HEK293 (cell line): ENCODE data around the gene ABHD12.

Experiments
- SP2 ChIP-seq: fragments of 450-650 bp; formaldehyde crosslinking; IDR thresholded peaks from 2 replicates; pipeline ENCODE4 v1.5.1; 2016; ENCODE audit warnings: missing biosample characterization, missing genetic modification characterization
- ZNF624 ChIP-seq: fragments of 450-650 bp; formaldehyde crosslinking; IDR thresholded peaks from 2 replicates; pipeline ENCODE4 v1.5.1; 2017; ENCODE audit warnings: missing biosample characterization, missing genetic modification characterization
- TF ChIP-seq, protein P1 (sequence below): fragments of 450-650 bp; formaldehyde crosslinking; IDR thresholded peaks from 2 replicates; pipeline ENCODE4 v1.5.1; 2016; ENCODE audit warnings: missing biosample characterization, missing genetic modification characterization

DNA sequence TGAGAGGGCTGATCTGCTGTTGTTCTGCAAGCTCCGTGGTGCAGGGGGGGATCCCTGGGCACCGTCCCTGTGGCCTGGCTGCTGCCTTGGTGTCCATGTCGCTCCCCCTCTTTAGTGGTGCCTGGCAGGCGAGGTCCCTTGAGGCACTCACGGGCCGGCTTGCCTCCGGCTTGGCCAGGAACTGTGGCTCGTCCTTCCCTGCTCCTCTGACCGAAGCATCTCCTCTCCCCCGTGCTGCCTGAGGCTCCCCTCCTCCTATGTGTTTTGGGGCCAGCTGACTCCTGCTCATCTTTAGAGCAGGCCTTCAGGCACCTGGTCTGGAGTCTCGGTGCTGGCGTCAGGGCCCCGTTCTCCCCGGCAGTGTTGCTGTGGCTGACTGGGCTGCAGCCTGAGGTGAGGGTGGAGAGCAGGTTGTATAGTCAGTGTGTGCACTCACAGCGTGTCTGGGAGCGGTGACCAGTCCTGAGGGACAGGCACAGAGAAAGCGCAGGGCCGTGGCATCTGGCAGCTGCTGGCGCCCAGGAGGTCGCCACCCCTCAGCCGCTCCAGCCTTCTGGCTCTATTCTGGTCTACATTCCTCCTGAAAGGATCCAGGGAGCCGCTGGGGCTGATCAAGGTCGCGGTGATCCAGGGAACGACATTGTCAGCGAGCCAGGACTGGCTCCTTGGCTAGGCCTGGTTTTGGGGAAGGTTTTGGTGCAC, 99.1 kb downstream of the ABHD12 start:
- TF ChIP-seq ZNF624 (tag by site-specific recombination) (no peak), SP2 (tag by site-specific recombination) (no peak)
- TF ChIP-seq, protein P1, sequence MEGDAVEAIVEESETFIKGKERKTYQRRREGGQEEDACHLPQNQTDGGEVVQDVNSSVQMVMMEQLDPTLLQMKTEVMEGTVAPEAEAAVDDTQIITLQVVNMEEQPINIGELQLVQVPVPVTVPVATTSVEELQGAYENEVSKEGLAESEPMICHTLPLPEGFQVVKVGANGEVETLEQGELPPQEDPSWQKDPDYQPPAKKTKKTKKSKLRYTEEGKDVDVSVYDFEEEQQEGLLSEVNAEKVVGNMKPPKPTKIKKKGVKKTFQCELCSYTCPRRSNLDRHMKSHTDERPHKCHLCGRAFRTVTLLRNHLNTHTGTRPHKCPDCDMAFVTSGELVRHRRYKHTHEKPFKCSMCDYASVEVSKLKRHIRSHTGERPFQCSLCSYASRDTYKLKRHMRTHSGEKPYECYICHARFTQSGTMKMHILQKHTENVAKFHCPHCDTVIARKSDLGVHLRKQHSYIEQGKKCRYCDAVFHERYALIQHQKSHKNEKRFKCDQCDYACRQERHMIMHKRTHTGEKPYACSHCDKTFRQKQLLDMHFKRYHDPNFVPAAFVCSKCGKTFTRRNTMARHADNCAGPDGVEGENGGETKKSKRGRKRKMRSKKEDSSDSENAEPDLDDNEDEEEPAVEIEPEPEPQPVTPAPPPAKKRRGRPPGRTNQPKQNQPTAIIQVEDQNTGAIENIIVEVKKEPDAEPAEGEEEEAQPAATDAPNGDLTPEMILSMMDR (tag by site-specific recombination) = no peak
